Ovary (tissue), 9 donors: ENCODE results near the gene ANKRD44. TPM values are rescaled to one million over a fixed set of nuclear protein-coding genes. Genes with fewer than 3 reads are reported as not detected.

Experiments used
- DNase-seq, 5 donors: peaks; one replicate each; pipeline ENCODE4 v3.0.0-alpha.2; 2019 to 2020
- H3K27ac ChIP-seq, 2 donors: fragments of 200-600 bp; one replicate each; pipeline versions ENCODE4 v1.5.1 to v1.8.0; 2019 to 2022
- H3K27me3 ChIP-seq: fragments of 200-600 bp; one replicate; pipeline ENCODE4 v1.8.0; 2022
- H3K36me3 ChIP-seq: fragments of 200-600 bp; sonication (generic); one replicate; pipeline ENCODE4 v1.5.1; 2019
- H3K4me1 ChIP-seq: one replicate; pipeline ENCODE4 v1.8.1; 2013; ENCODE audit warnings: mild to moderate bottlenecking, moderate library complexity; ENCODE audit not compliant: insufficient read depth
- H3K4me3 ChIP-seq: fragments of 200-600 bp; sonication (generic); one replicate; pipeline ENCODE4 v1.5.1; 2017
- H3K9me3 ChIP-seq, 2 donors: fragments of 200-600 bp in 1 of 2; sonication (generic) in 1 of 2; one replicate each; pipeline versions ENCODE4 v1.5.1 to v1.8.1; 2013 to 2019; ENCODE audit warnings: mild to moderate bottlenecking in 1 of 2, moderate library complexity in 1 of 2
- CTCF ChIP-seq, 3 donors: fragments of 450-650 bp in 2 of 3; fragments of 200-600 bp in 1 of 3; IDR thresholded peaks; one replicate each; pipeline versions ENCODE4 v1.5.1 to v1.8.0; 2016 to 2022; ENCODE audit warnings: antibody characterized with exemption in 3 of 3, mild to moderate bottlenecking in 1 of 3
- EP300 ChIP-seq: sonication (generic); formaldehyde crosslinking; IDR thresholded peaks from one replicate; pipeline ENCODE4 v1.6.1; 2017; ENCODE audit warnings: antibody characterized with exemption
- POLR2A ChIP-seq: fragments of 450-650 bp; IDR thresholded peaks from one replicate; pipeline ENCODE4 v1.6.1; 2017; ENCODE audit warnings: antibody characterized with exemption, mild to moderate bottlenecking, moderate library complexity
- WGBS, 3 donors: extraction: QIAGEN DNeasy Blood & Tissue Kit in 1 of 3; methylation state at CpG; one replicate each; pipeline versions ENCODE4 v1.1.5 to v1.1.7; 2013 to 2017; 5-methylcytosine and 5-hydroxymethylcytosine counted together
- intact Hi-C, 4 donors: fragments of 100-400 bp; cut with DNase I; formaldehyde crosslinking; loops; one replicate each; pipeline versions ENCODE4 v1.11.0 to v1.15.1; 2022 to 2023
- polyA plus RNA-seq, 2 donors: library from polyadenylated mRNA; stranded (reverse); fragments of 200-250 nt in 1 of 2; fragments of 350-450 nt in 1 of 2; fragmentation: Illumina TruSeq in 1 of 2; extraction: RNeasy Lipid Tissue Mini Kit (QIAGEN cat#74804) in 1 of 2; gene quantifications; one replicate each; pipeline ENCODE4 v1.2.3, GENCODE V29; 2013 to 2014
- total RNA-seq, 7 donors: library from RNA; depleted of rRNA in 2 of 7; stranded (reverse); fragments of >200 nt in 2 of 7; fragmentation: NEBNext Ultra II Directional in 3 of 7; extraction: Animal tissue kit (Norgen Biotek cat#: 25700) in 3 of 7; gene quantifications; one replicate each; pipeline versions ENCODE4 v1.1.0 to v1.2.4, GENCODE V29; 2016 to 2023
- donor health status: DM: no; HTN: no; CAD: no; lungs with moderate emphysema.
- donor health status: DM: no; HTN: no; CAD: no.
- donor health status: Bipolar disorder and iron deficiency.
- donor health status: DM: yes; HTN: yes; CAD: no.
- donor health status: DM: no; HTN: no; CAD: no.
- donor health status: DM: yes; HTN: yes; CAD: no.

The ANKRD44 gene
- total and polyA plus RNA-seq, 9 donors: 2.6 to 60.0 (median 11.1) TPM

DNA sequence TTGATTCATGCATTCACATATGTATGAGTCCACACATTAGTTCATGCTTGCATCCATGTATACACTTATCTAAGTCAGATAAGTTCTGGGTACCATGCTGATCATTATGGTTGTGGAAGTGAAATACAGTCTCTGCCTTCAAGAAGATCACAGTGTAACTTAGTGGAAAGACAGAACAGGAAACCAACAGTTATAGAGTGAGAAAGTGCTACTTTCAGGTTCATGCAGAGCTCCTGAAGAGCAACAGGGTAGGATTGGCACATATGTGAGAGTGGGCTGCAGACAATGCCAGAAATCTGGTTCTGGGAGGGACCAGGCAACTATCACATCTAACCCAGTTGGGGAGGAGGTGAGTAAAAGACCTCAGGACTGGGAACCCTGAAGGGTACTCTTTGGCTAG is 348.7 kb downstream of the ANKRD44 start:
- intact Hi-C loops: no loop called here
- DNase-seq: no peak
- Histone ChIP-seq H3K27me3 (no peaks in the 10 kb centered on the region), H3K27ac (no peak overlapping the region), H3K9me3 (no peaks in the 10 kb centered on the region), H3K4me3 (no peak overlapping the region), H3K36me3 (no peaks in the 10 kb centered on the region), H3K4me1 (no peaks in the 10 kb centered on the region)
- no peak for TF ChIP-seq EP300
- TF ChIP-seq POLR2A: no peak
- no peak for TF ChIP-seq CTCF (IDR thresholded peaks at IDR 0.05)

DNA sequence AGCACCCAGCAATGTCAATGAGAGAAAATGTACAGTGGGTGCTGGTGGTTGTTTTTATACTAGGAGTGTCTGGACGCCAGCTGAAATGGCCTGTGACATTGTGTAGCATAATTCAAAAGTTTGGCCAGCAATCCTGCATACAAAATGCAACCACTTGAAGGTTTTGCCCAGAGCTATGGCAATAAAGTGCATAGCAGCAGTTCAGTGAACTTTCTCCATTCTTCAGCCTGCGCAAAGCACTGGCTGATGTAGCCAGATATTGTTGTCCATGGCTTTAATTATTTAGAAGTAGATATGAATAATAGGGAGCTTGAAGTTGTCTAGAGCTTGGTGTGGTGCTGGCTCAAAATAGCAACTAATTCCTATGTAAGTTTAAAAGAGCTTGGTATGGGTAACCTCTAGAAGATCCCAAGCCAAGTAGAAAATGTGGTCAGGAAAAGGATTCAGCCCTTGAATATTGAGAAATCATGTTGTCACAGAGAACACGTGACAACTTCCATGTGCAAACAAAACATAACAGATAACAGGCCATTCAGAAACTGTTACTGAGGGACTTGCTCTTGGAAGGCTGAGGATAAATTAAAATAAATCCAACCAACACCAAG is 350.7 kb downstream of the ANKRD44 start:
- H3K4me3 ChIP-seq: no peak overlapping the region
- TF ChIP-seq CTCF (IDR thresholded peaks at IDR 0.05) (no peak), POLR2A (no peak), EP300 (no peak)
- no peaks in the 10 kb centered on the region for H3K27me3 ChIP-seq
- H3K4me1 ChIP-seq: no peaks in the 10 kb centered on the region
- no peaks in the 10 kb centered on the region for H3K36me3 ChIP-seq
- WGBS, 3 donors: 78 to 84% (median 79%) methylated on average over 3 of the region's 3 CpGs
- H3K9me3 ChIP-seq: no peaks in the 10 kb centered on the region
- intact Hi-C loops: no loop called here
- DNase-seq: no peak
- H3K27ac ChIP-seq: no peak overlapping the region

DNA sequence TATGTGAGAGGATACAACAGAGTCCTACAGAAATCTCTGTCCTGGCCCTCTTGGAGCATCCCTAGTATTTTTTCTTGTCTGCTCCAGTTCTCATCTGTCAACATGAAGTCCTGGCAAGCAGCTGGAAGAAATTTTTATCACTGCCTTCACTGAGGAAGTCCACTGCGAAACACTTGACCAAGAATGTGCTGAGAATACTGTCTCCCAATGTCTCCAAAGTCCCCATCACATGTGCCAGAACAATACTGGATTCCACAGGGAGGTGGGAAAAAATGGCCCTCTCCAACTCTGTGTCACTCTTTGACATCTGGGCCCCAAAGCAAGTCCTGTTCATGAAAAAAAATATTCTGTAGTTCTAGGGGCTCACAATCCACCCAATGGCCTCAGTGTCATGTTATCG is 351.3 kb downstream of the ANKRD44 start:
- Histone ChIP-seq H3K36me3 (no peaks in the 10 kb centered on the region), H3K4me3 (no peak overlapping the region), H3K27me3 (no peaks in the 10 kb centered on the region), H3K9me3 (no peaks in the 10 kb centered on the region), H3K4me1 (no peaks in the 10 kb centered on the region), H3K27ac (no peak overlapping the region)
- DNase-seq: no peak
- TF ChIP-seq EP300 (no peak), POLR2A (no peak), CTCF (IDR thresholded peaks at IDR 0.05) (no peak)
- 75 to 87% (median 85%) methylated on average over 2 of the region's 2 CpGs for WGBS, 3 donors
- intact Hi-C loops: no loop called here

- Histone ChIP-seq H3K27me3 (no peaks in the 10 kb centered on the region), H3K4me3 (no peak overlapping the region), H3K9me3 (no peaks in the 10 kb centered on the region), H3K36me3 (no peaks in the 10 kb centered on the region), H3K27ac (no peak overlapping the region), H3K4me1 (no peaks in the 10 kb centered on the region)
- 74 to 87% (median 79%) methylated on average over 1 of the region's 1 CpG for WGBS, 3 donors
- intact Hi-C loops: no loop called here
- no peak for DNase-seq
- TF ChIP-seq POLR2A: no peak
- no peak for TF ChIP-seq EP300
- no peak for TF ChIP-seq CTCF (IDR thresholded peaks at IDR 0.05)
Observed at GRCh38 chr2:196957881-196958525, 352.6 kb downstream of the ANKRD44 start.
